ENCODE measurements around the gene PCF11. TPM values are rescaled to one million over a fixed set of nuclear protein-coding genes. Genes with fewer than 3 reads are reported as not detected.

PCF11 gene
- total and polyA plus RNA-seq, 2 experiments from 2014 or later, result 15.2 to 60.4 TPM

GRCh38 chr11:83185767-83186166, 28.8 kb downstream of the PCF11 start:
- no peak overlapping the region for H2AFZ ChIP-seq
- H3K4me2 ChIP-seq, result no peak overlapping the region
- peaks cover 3% of the 10 kb centered on the region for H4K20me1 ChIP-seq (ENCODE audit: insufficient read depth, poor library complexity, severe bottlenecking)
- TF ChIP-seq CTCF (IDR thresholded peaks at IDR 0.05; ENCODE audit: poor library complexity) (no peak), EZH2 (IDR thresholded peaks at IDR 0.05; ENCODE audit: borderline replicate concordance) (no peak), EZH2phosphoT487 (IDR thresholded peaks at IDR 0.05; ENCODE audit: low read depth, severe bottlenecking, unreplicated experiment) (no peak)
- H3K27me3 ChIP-seq, result no peaks in the 10 kb centered on the region
- no peaks in the 10 kb centered on the region for H3K9me2 ChIP-seq (replicated peaks; ENCODE audit: insufficient read depth)
- H3K79me2 ChIP-seq, result peaks cover 9% of the 10 kb centered on the region
- 100% methylated on average over 1 of the region's 1 CpG for WGBS (ENCODE audit: low lambda C conversion rate, missing lambda C conversion rate)
- H3K27ac ChIP-seq, result no peak overlapping the region
- H3K9me3 ChIP-seq (ENCODE audit: low read depth), result no peaks in the 10 kb centered on the region
- H3K36me3 ChIP-seq (replicated peaks; ENCODE audit: insufficient read depth, low read depth), result peaks cover 7% of the 10 kb centered on the region
- no peak for DNase-seq (ENCODE audit: low spot score)
- no peak overlapping the region for H3K4me3 ChIP-seq
- no peaks in the 10 kb centered on the region for H3K4me1 ChIP-seq (ENCODE audit: insufficient read depth)

- Histone ChIP-seq H3K36me3 (replicated peaks; ENCODE audit: insufficient read depth, low read depth) (peaks cover under 1% of the 10 kb centered on the region), H2AFZ (no peak overlapping the region), H3K79me2 (peaks cover 16% of the 10 kb centered on the region), H3K9me3 (ENCODE audit: low read depth) (no peaks in the 10 kb centered on the region), H3K27me3 (no peaks in the 10 kb centered on the region), H4K20me1 (ENCODE audit: insufficient read depth, poor library complexity, severe bottlenecking) (no peaks in the 10 kb centered on the region), H3K4me1 (ENCODE audit: insufficient read depth) (peaks cover 4% of the 10 kb centered on the region), H3K9me2 (replicated peaks; ENCODE audit: insufficient read depth) (no peaks in the 10 kb centered on the region), H3K4me2 (no peak overlapping the region), H3K27ac (no peak overlapping the region), H3K4me3 (no peak overlapping the region)
- 85% methylated on average over 4 of the region's 4 CpGs for WGBS (ENCODE audit: low lambda C conversion rate, missing lambda C conversion rate)
- DNase-seq (ENCODE audit: low spot score), result no peak
- TF ChIP-seq EZH2phosphoT487 (IDR thresholded peaks at IDR 0.05; ENCODE audit: low read depth, severe bottlenecking, unreplicated experiment) (no peak), CTCF (IDR thresholded peaks at IDR 0.05; ENCODE audit: poor library complexity) (no peak), EZH2 (IDR thresholded peaks at IDR 0.05; ENCODE audit: borderline replicate concordance) (no peak)
Measured at GRCh38 chr11:83187465-83187864, 30.5 kb downstream of the PCF11 start.

GRCh38 chr11:83191491-83191890, 34.6 kb downstream of the PCF11 start:
- H3K4me3 ChIP-seq, result no peak overlapping the region
- no peak overlapping the region for H2AFZ ChIP-seq
- no peaks in the 10 kb centered on the region for H3K9me2 ChIP-seq (replicated peaks; ENCODE audit: insufficient read depth)
- H4K20me1 ChIP-seq (ENCODE audit: insufficient read depth, poor library complexity, severe bottlenecking), result no peaks in the 10 kb centered on the region
- no peak for TF ChIP-seq EZH2 (IDR thresholded peaks at IDR 0.05; ENCODE audit: borderline replicate concordance)
- no peak for TF ChIP-seq CTCF (IDR thresholded peaks at IDR 0.05; ENCODE audit: poor library complexity)
- no peak for TF ChIP-seq EZH2phosphoT487 (IDR thresholded peaks at IDR 0.05; ENCODE audit: low read depth, severe bottlenecking, unreplicated experiment)
- peak overlapping the region; percentile 98 for H3K27ac ChIP-seq
- peaks cover 23% of the 10 kb centered on the region for H3K4me1 ChIP-seq (ENCODE audit: insufficient read depth)
- no peaks in the 10 kb centered on the region for H3K27me3 ChIP-seq
- peaks cover 35% of the 10 kb centered on the region for H3K79me2 ChIP-seq
- H3K36me3 ChIP-seq (replicated peaks; ENCODE audit: insufficient read depth, low read depth), result no peaks in the 10 kb centered on the region
- H3K9me3 ChIP-seq (ENCODE audit: low read depth), result no peaks in the 10 kb centered on the region
- no peak for DNase-seq (ENCODE audit: low spot score)
- 94% methylated on average over 5 of the region's 5 CpGs for WGBS (ENCODE audit: low lambda C conversion rate, missing lambda C conversion rate)
- peak overlapping the region; percentile 93 for H3K4me2 ChIP-seq

- H3K4me1 ChIP-seq (ENCODE audit: insufficient read depth), result peaks cover 26% of the 10 kb centered on the region
- WGBS (ENCODE audit: low lambda C conversion rate, missing lambda C conversion rate), result 88% methylated on average over 11 of the region's 11 CpGs
- H3K9me2 ChIP-seq (replicated peaks; ENCODE audit: insufficient read depth), result no peaks in the 10 kb centered on the region
- H3K9me3 ChIP-seq (ENCODE audit: low read depth), result no peaks in the 10 kb centered on the region
- H3K36me3 ChIP-seq (replicated peaks; ENCODE audit: insufficient read depth, low read depth), result no peaks in the 10 kb centered on the region
- no peaks in the 10 kb centered on the region for H4K20me1 ChIP-seq (ENCODE audit: insufficient read depth, poor library complexity, severe bottlenecking)
- DNase-seq (ENCODE audit: low spot score), result peak; percentile 8
- peak overlapping the region; percentile 98 for H3K27ac ChIP-seq
- H3K4me2 ChIP-seq, result peak overlapping the region; percentile 93
- TF ChIP-seq CTCF (IDR thresholded peaks at IDR 0.05; ENCODE audit: poor library complexity) (no peak), EZH2 (IDR thresholded peaks at IDR 0.05; ENCODE audit: borderline replicate concordance) (no peak), EZH2phosphoT487 (IDR thresholded peaks at IDR 0.05; ENCODE audit: low read depth, severe bottlenecking, unreplicated experiment) (no peak)
- H3K4me3 ChIP-seq, result no peak overlapping the region
- H3K79me2 ChIP-seq, result peaks cover 39% of the 10 kb centered on the region
- H2AFZ ChIP-seq, result no peak overlapping the region
- H3K27me3 ChIP-seq, result no peaks in the 10 kb centered on the region
Measured at GRCh38 chr11:83191986-83192385, 35.1 kb downstream of the PCF11 start.

All from hepatocyte (in vitro differentiated cells).